Measurements from ENCODE around the gene CAPN14.
"Not testable (repeated sequence)": the region's sequence is repeated elsewhere in the genome, so short reads cannot be mapped to it uniquely, and the experiment has no call there.

GRCh38 chr2:31183973-31184372 lies 33.3 kb downstream of the CAPN14 start:
- TF ChIP-seq CTCF, POLR2A (IDR thresholded peaks at IDR 0.05): not testable (repeated sequence)

Data from testis (tissue), 2 donors.